DMS53 treated with DMSO at 0.1 percent for 48 hours (cell line): Measurements from ENCODE around the gene DDX47.

Experiments
- DNase-seq: peaks from one replicate; lab custom pipeline; 2025; ENCODE audit not compliant: unreplicated experiment; lab: John Stamatoyannopoulos, UW

DDX47 gene

DNA sequence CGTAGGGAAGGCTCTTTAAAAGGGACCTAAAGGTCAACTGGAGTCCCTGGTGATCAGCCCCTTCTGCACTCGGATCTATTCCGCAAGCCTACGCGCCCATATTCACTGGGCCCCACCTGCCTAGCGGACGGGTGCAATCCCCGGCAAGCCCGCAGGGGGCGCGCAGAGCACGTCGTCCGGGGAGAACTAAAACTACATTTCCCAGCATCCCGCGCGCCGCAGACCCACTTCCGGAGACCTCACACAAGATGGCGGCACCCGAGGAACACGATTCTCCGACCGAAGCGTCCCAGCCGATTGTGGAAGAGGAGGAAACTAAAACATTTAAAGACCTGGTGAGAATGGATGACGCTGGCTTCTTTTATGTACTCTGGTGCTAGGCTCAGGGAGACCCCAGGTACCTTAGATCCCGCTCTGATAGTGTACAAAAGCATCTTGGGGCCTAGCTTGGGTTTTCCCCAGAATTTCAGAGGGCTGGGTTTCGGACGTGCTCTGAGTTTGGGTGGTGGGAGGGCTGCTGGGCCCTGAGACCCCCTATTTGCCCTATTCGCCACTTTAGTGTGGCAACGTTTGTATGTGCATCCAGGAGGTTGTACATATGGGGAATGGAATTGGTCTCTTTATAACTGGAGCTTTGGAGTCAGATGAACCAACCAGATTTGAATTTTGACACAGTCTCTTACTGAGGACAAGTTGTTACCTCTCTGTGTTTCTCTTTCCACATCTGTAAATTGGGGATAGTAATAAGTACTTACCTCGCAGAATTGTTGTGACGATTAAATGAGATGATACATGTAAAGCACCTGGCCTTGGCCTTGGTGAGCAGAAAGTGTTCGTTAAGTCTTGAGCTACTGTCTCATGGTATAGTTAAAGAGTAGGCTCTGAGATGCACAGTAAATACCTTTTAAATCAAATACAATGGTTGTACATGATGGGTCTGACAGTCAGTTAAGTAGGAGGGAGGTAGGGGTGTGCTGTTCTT is at the start of gene DDX47:
Gene DDX47, plus strand, starts transcription at position 227 of the 982 bp plus-strand sequence. Its CDS starts 22 bp downstream, at position 249.
- DNase-seq = peak; percentile 97

- DNase-seq = no peak
Observed at GRCh38 chr12:12764824-12765223, 48.3 kb upstream of the DDX47 start.

GRCh38 chr12:12770262-12770661 is 42.9 kb upstream of the DDX47 start:
- DNase-seq = no peak

DNA sequence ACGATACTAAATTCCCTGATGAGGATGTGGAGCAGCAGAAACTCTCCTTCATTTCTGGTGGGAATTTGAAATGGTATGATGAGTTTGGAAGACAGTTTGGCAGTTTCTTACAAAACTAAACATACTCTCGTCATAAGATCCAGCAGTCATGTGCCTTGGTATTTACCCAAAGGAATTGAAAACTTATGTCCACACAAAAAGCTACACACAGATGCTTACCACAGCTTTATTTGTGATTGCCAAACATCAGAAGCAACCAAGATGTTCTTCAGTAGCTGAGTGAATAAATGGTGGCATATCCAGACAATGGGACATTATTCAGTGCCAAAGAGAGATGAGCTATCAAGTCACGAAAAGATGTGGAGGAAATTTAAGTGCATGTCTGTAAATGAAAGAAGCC is 38.4 kb upstream of the DDX47 start:
- no peak for DNase-seq

DNA sequence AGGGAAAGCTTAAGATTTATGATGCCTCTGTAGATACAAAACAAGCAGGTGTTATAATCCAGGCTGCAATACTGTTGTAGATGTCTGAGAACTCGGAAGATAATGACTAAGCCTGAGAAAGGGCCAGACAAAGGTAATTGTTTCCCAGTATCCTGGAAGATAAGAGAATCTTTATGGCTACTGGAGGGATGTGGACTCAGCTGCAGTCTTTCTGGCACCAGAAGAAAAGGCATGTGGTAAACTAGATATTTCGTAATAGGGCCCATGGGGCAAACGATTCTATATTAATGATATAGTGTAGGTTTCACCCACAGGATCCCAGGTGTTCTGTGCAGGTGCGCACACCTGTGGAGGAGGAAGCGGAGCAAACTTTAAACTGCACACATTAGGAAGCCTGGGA is 36.9 kb upstream of the DDX47 start:
- DNase-seq = peak; percentile 78

DNA sequence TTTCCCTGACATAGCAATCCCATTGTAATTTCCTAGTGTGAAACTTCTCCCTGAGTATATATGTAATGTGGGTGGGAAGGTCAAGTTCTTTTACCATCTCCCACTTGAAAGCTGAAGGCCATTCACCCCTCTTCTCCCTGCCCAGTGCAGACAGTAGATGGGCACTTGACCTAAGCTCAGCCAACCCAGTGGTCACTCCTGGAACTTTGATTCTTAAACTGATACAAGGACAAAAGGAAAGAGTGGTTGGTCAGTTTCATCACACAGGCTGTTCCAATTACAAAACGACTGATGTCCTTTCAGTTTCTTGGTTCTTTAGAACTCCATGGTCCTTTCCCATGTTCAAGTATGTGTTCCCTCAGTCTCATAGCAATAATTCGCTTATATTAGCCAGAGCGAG is 36.1 kb upstream of the DDX47 start:
- DNase-seq = no peak

GRCh38 chr12:12779007-12779406 is 34.1 kb upstream of the DDX47 start:
- DNase-seq = peak; percentile 18

GRCh38 chr12:12779529-12779928 is 33.6 kb upstream of the DDX47 start:
- DNase-seq = peak; percentile 100

DNA sequence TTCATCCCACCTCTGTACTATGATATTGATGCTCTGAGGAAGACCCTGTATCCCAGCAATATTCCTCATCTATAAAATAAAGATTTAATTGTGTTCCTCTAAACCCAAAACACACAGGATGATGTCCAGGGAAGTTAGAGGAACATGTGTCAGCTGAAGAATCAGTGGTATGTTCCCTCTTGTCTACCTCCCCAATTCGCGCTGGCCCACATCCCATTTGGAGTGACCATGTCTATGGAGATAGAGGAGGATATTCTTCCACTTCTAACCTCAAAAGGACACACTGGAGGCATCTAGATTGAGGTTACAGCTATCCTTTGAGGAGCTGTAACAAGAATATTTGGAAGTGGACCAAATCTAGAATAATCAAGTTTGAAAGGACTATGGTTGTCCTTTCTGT is 29.0 kb upstream of the DDX47 start:
- no peak for DNase-seq

DNA sequence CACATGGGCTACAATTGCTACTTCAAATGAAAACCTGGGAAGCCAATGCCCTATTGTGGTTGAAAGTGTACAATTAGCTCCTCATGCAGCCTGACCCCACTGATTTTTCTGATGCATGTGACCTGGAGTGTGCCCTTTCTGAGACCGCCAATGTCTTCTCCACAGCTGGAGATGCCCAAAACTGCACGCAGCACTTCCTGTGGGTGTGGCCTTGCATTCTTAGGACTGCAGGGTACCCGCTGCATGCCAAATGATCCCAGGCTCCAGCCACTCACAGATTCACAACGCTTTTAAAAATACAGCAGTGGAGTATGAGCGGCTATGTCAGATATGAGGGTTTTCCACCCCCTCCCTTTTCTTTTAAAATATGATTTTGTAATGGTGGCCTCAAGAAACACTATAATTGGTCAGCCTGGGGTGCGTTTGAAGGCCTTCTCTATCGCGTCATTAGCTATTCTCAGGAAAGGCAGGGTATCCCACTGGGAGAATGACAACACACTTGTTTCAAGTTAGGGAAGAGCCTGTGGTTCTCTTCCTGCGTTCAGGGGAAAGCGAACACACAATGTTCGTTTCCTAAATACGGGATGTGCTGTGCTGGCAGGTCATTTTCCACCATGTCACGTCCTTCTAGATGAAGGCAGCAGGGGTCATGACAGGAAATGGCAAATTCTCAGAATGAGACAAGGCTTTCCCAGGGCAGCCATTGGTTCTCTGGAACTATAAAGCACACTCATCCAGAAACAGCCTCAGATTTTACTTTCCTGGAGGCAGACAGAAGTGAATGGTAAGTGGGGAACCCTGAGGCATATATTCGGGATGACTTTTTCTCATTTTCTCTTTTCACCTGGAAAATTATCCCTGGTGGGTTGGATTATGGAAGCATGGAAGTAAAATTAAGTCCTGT is 28.0 kb upstream of the DDX47 start, which contains the start of gene APOLD1:
Gene APOLD1, plus strand, starts transcription at position 749 of the 904 bp plus-strand sequence. Its CDS starts 33 bp downstream, at position 782.
- DNase-seq = no peak

- DNase-seq = no peak
Observed at GRCh38 chr12:12786351-12786705, 26.8 kb upstream of the DDX47 start.

DNA sequence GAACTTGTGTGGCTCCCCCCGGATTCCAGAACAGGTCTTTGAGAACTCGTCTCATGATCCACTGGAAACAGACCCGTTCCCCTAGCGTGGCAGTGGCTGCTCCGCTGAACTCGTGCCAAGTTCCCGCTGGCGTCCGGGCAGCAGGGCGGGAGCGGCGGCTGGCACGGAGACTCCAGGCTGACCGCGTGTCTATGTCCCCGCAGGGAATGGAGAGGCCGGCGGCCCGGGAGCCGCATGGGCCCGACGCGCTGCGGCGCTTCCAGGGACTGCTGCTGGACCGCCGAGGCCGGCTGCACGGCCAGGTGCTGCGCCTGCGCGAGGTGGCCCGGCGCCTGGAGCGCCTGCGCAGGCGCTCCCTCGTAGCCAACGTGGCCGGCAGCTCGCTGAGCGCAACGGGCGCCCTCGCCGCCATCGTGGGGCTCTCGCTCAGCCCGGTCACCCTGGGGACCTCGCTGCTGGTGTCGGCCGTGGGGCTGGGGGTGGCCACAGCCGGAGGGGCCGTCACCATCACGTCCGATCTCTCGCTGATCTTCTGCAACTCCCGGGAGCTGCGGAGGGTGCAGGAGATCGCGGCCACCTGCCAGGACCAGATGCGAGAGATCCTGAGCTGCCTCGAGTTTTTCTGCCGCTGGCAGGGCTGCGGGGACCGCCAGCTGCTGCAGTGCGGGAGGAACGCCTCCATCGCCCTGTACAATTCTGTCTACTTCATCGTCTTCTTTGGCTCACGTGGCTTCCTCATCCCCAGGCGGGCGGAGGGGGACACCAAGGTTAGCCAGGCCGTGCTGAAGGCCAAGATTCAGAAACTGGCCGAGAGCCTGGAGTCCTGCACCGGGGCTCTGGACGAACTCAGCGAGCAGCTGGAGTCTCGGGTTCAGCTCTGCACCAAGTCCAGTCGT is 26.2 kb upstream of the DDX47 start:
- peak; percentile 87 for DNase-seq

- no peak for DNase-seq
Observed at GRCh38 chr12:12788131-12788530, 25.0 kb upstream of the DDX47 start.

DNA sequence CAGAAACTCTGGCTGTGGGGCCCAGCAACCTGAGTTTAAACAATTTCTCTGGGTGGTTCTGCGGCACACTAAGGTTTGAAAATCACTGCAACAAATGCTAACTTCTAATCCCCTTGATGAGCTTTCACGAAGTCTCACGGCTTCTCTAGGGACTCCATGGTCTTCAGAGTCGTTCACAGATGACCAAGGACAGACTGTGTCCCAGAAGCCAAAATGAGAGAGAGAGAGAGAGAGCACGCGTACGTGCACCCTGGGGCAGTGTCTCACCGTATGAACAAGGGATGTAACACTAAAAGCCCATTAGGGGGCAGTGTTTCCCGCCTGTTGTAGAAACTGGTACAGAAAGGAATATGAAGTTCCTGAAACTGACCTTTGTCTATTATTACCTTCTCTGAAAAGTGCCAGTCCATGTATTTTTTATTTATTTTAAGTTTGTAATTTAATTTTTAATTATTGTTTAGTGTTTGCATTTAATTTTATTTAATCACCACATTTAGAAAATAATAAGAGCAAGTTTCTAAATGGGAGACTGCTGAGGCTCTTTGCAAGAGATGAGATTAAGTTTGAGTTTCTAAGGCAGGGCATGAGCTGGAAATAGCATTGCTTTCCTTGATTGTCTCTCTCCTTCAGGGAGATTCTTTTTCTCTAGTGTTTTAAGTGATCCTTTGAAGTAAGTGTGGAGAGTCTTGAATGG is 24.3 kb upstream of the DDX47 start:
- peak; percentile 97 for DNase-seq

DNA sequence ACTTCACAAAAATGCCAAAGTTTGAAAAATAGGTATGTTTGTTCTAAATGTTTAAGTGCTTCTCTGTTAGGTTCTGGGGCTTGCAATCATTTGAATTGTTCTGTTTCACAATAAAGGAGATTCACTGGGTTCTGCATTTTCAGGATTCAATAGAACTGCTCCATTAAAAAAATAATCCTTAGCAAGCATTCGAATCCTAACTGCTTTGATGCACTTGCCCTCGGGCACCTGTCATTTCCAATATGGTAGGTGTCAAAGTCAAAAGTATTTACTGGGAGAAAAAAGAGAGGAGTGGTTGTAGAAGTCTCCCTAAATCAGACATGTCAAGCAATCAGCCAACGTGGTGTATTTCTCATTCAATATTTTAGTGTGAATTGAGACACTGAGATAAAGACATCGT is 22.2 kb upstream of the DDX47 start:
- DNase-seq = no peak

DNA sequence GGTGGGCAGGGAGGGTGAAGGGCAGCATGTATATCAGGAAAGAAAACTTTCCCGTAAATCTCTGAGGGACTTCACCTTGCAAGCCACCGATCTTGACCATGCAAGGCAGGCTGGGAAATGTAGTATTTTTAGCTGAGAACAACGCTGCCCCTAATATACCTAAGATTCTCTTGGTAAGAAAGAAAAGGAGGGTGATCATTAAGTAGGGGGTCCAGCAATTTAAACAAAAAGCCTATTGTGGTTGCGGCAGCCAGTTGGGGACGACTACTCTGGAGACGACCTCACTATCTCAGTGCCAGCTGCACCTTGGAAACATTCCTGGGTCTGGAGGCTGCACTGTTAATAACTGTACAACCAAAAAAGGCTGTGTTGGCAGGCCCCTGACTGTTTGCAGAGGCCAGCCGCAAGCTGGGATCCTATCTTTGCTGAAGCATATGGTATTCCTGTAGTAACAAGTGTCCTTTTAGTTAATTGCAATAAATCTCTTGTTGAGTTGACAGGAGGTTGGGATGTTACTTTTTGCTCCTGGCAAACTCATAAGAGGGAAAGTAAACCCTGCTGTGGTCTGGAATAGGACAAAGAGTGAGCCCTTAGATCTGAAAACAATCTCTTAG is 21.3 kb upstream of the DDX47 start:
- DNase-seq = no peak

DNA sequence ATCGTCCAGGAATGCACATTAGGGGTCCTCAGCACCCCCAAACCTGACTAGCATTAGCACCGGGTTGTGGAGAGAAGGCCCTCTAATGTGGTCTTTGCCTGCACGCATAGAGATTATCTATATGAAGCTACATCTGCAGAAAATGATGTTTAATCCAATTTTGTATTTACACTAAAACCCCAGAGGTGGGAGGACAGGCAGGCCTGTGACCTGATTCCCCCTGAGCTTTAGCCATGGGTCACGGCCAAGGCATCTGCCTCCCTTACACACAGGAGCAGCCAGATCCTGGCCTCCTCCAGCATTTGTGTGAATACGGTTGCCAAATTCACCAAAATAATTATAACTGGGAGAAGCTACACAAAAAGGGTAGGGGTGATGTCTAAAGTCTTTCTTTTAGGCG is 20.7 kb upstream of the DDX47 start:
- DNase-seq = no peak

- DNase-seq = no peak
Observed at GRCh38 chr12:12794686-12795085, 18.5 kb upstream of the DDX47 start.

DNA sequence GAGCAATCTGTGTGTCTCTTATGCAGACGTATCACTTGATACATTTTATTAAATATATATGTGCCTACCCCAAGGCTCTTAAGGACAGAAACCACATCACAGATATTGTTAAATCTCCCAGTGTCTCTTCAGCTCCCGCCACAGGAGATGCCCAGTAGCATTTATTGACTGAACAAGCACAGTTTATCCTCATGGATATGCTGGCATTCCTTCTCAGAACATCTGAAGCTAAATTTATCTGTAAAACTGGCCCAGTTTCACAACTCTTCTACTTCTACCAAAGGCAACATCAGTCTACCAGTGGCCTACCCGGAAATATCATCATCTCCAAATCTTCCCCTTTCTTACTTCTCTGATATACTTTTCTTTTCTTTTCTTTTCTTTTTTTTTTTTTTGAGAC is 17.0 kb upstream of the DDX47 start:
- no peak for DNase-seq
